ENCODE results near the gene EPB41. TPM values are rescaled to one million over a fixed set of nuclear protein-coding genes. Genes with fewer than 3 reads are reported as not detected.

Gene EPB41
- total RNA-seq, 1 donor from 2014 or later: 74.9 TPM

- H3K9me3 Mint-ChIP-seq: no peaks in the 10 kb centered on the region
- intact Hi-C loops (cut with micrococcal nuclease): loop anchor here (2.0 kb wide), 1 partner anchor 55 kb away; no protein-coding TSS in a partner anchor
- DNase-seq (ENCODE audit: low spot score): no peak
- H3K36me3 Mint-ChIP-seq (ENCODE audit: low read depth): peaks cover 15% of the 10 kb centered on the region
- H3K4me3 Mint-ChIP-seq: no peak overlapping the region
- H3K4me1 Mint-ChIP-seq (ENCODE audit: low read depth): peaks cover 47% of the 10 kb centered on the region
- no peaks in the 10 kb centered on the region for H3K27me3 Mint-ChIP-seq (ENCODE audit: insufficient read depth)
- no peak overlapping the region for H3K27ac Mint-ChIP-seq
These were observed 3.4 kb downstream of the EPB41 start for GRCh38 chr1:28917757-28918118.

GRCh38 chr1:28921286-28921869, 7.0 kb downstream of the EPB41 start:
- no peak overlapping the region for H3K27ac Mint-ChIP-seq
- H3K4me1 Mint-ChIP-seq (ENCODE audit: low read depth): peaks cover 41% of the 10 kb centered on the region
- H3K9me3 Mint-ChIP-seq: no peaks in the 10 kb centered on the region
- DNase-seq (ENCODE audit: low spot score): no peak
- peaks cover 21% of the 10 kb centered on the region for H3K36me3 Mint-ChIP-seq (ENCODE audit: low read depth)
- no peak overlapping the region for H3K4me3 Mint-ChIP-seq
- H3K27me3 Mint-ChIP-seq (ENCODE audit: insufficient read depth): no peaks in the 10 kb centered on the region
- intact Hi-C loops (cut with micrococcal nuclease): no loop called here

- Mint-ChIP-seq H3K27ac (peak overlapping the region; percentile 61), H3K9me3 (no peaks in the 10 kb centered on the region), H3K36me3 (ENCODE audit: low read depth) (peaks cover 5% of the 10 kb centered on the region), H3K4me1 (ENCODE audit: low read depth) (peaks cover 45% of the 10 kb centered on the region), H3K27me3 (ENCODE audit: insufficient read depth) (no peaks in the 10 kb centered on the region), H3K4me3 (no peak overlapping the region)
- intact Hi-C loops (cut with micrococcal nuclease): loop anchor here (5.0 kb wide), 1 partner anchor 343 kb away; no protein-coding TSS in a partner anchor
- DNase-seq (ENCODE audit: low spot score): no peak
These were observed 11.1 kb downstream of the EPB41 start for GRCh38 chr1:28925350-28925891.

- peak overlapping the region; percentile 84 for H3K27ac Mint-ChIP-seq
- DNase-seq (ENCODE audit: low spot score): peak; percentile 57
- intact Hi-C loops (cut with micrococcal nuclease): loop anchor here (1.0 to 5.0 kb wide), 4 partner anchors 11 to 344 kb away; no protein-coding TSS in a partner anchor
- H3K4me3 Mint-ChIP-seq: peak overlapping the region; percentile 59
- no peaks in the 10 kb centered on the region for H3K27me3 Mint-ChIP-seq (ENCODE audit: insufficient read depth)
- no peaks in the 10 kb centered on the region for H3K9me3 Mint-ChIP-seq
- peaks cover 5% of the 10 kb centered on the region for H3K36me3 Mint-ChIP-seq (ENCODE audit: low read depth)
- H3K4me1 Mint-ChIP-seq (ENCODE audit: low read depth): peaks cover 45% of the 10 kb centered on the region
These were observed 12.4 kb downstream of the EPB41 start for GRCh38 chr1:28926629-28927265.

GRCh38 chr1:28927266-28927647, 12.9 kb downstream of the EPB41 start:
- peak overlapping the region; percentile 84 for H3K27ac Mint-ChIP-seq
- H3K36me3 Mint-ChIP-seq (ENCODE audit: low read depth): peaks cover 5% of the 10 kb centered on the region
- H3K27me3 Mint-ChIP-seq (ENCODE audit: insufficient read depth): no peaks in the 10 kb centered on the region
- peaks cover 45% of the 10 kb centered on the region for H3K4me1 Mint-ChIP-seq (ENCODE audit: low read depth)
- H3K9me3 Mint-ChIP-seq: no peaks in the 10 kb centered on the region
- DNase-seq (ENCODE audit: low spot score): no peak
- intact Hi-C loops (cut with micrococcal nuclease): loop anchor here (5.0 kb wide), 1 partner anchor 345 kb away; no protein-coding TSS in a partner anchor
- H3K4me3 Mint-ChIP-seq: peak overlapping the region; percentile 59

- intact Hi-C loops (cut with micrococcal nuclease): loop anchor here (5.0 kb wide), 1 partner anchor 345 kb away; no protein-coding TSS in a partner anchor
- Mint-ChIP-seq H3K27ac (peak overlapping the region; percentile 84), H3K4me1 (ENCODE audit: low read depth) (peaks cover 50% of the 10 kb centered on the region), H3K36me3 (ENCODE audit: low read depth) (peaks cover 7% of the 10 kb centered on the region), H3K9me3 (no peaks in the 10 kb centered on the region), H3K4me3 (peak overlapping the region; percentile 59), H3K27me3 (ENCODE audit: insufficient read depth) (no peaks in the 10 kb centered on the region)
- DNase-seq (ENCODE audit: low spot score): no peak
These were observed 13.4 kb downstream of the EPB41 start for GRCh38 chr1:28927648-28928313.

GRCh38 chr1:28928314-28928941, 14.1 kb downstream of the EPB41 start:
- no peak for DNase-seq (ENCODE audit: low spot score)
- Mint-ChIP-seq H3K27me3 (ENCODE audit: insufficient read depth) (no peaks in the 10 kb centered on the region), H3K4me1 (ENCODE audit: low read depth) (peaks cover 56% of the 10 kb centered on the region), H3K36me3 (ENCODE audit: low read depth) (peaks cover 7% of the 10 kb centered on the region), H3K27ac (peak overlapping the region; percentile 82), H3K9me3 (no peaks in the 10 kb centered on the region), H3K4me3 (peak overlapping the region; percentile 59)
- intact Hi-C loops (cut with micrococcal nuclease): loop anchor here (5.0 kb wide), 1 partner anchor 346 kb away; no protein-coding TSS in a partner anchor

- Mint-ChIP-seq H3K27me3 (ENCODE audit: insufficient read depth) (no peaks in the 10 kb centered on the region), H3K4me3 (no peak overlapping the region), H3K9me3 (peaks cover 6% of the 10 kb centered on the region), H3K4me1 (ENCODE audit: low read depth) (peaks cover 38% of the 10 kb centered on the region), H3K36me3 (ENCODE audit: low read depth) (peaks cover 20% of the 10 kb centered on the region), H3K27ac (no peak overlapping the region)
- intact Hi-C loops (cut with micrococcal nuclease): no loop called here
- no peak for DNase-seq (ENCODE audit: low spot score)
These were observed 18.9 kb downstream of the EPB41 start for GRCh38 chr1:28933277-28933676.

GRCh38 chr1:28933918-28934317, 19.5 kb downstream of the EPB41 start:
- DNase-seq (ENCODE audit: low spot score): no peak
- Mint-ChIP-seq H3K4me1 (ENCODE audit: low read depth) (peaks cover 32% of the 10 kb centered on the region), H3K9me3 (peaks cover 6% of the 10 kb centered on the region), H3K27ac (no peak overlapping the region), H3K36me3 (ENCODE audit: low read depth) (peaks cover 20% of the 10 kb centered on the region), H3K4me3 (no peak overlapping the region), H3K27me3 (ENCODE audit: insufficient read depth) (no peaks in the 10 kb centered on the region)
- intact Hi-C loops (cut with micrococcal nuclease): no loop called here

- DNase-seq (ENCODE audit: low spot score): no peak
- H3K9me3 Mint-ChIP-seq: peaks cover 6% of the 10 kb centered on the region
- H3K4me1 Mint-ChIP-seq (ENCODE audit: low read depth): peaks cover 31% of the 10 kb centered on the region
- intact Hi-C loops (cut with micrococcal nuclease): no loop called here
- no peak overlapping the region for H3K27ac Mint-ChIP-seq
- no peak overlapping the region for H3K4me3 Mint-ChIP-seq
- H3K36me3 Mint-ChIP-seq (ENCODE audit: low read depth): peaks cover 20% of the 10 kb centered on the region
- no peaks in the 10 kb centered on the region for H3K27me3 Mint-ChIP-seq (ENCODE audit: insufficient read depth)
These were observed 20.3 kb downstream of the EPB41 start for GRCh38 chr1:28934676-28935075.

GRCh38 chr1:28935293-28935692, 20.9 kb downstream of the EPB41 start:
- no peak overlapping the region for H3K4me3 Mint-ChIP-seq
- peaks cover 20% of the 10 kb centered on the region for H3K36me3 Mint-ChIP-seq (ENCODE audit: low read depth)
- H3K27me3 Mint-ChIP-seq (ENCODE audit: insufficient read depth): no peaks in the 10 kb centered on the region
- H3K4me1 Mint-ChIP-seq (ENCODE audit: low read depth): peaks cover 35% of the 10 kb centered on the region
- intact Hi-C loops (cut with micrococcal nuclease): no loop called here
- DNase-seq (ENCODE audit: low spot score): no peak
- peak overlapping the region; percentile 7 for H3K27ac Mint-ChIP-seq
- peaks cover 6% of the 10 kb centered on the region for H3K9me3 Mint-ChIP-seq

GRCh38 chr1:28936094-28936493, 21.7 kb downstream of the EPB41 start:
- Mint-ChIP-seq H3K27me3 (ENCODE audit: insufficient read depth) (no peaks in the 10 kb centered on the region), H3K4me1 (ENCODE audit: low read depth) (peaks cover 40% of the 10 kb centered on the region), H3K9me3 (peaks cover 6% of the 10 kb centered on the region), H3K4me3 (no peak overlapping the region), H3K36me3 (ENCODE audit: low read depth) (peaks cover 20% of the 10 kb centered on the region), H3K27ac (no peak overlapping the region)
- intact Hi-C loops (cut with micrococcal nuclease): no loop called here
- no peak for DNase-seq (ENCODE audit: low spot score)
